Heart left ventricle (tissue), 16 donors: ENCODE data around the gene CDCP2. TPM values are rescaled to one million over a fixed set of nuclear protein-coding genes. Genes with fewer than 3 reads are reported as not detected.

ENCODE experiments used
- ATAC-seq, 4 donors: fragments of 200-7000 bp; cut with Tn5 transposase; one replicate each; pipeline ENCODE4 v1.9.1; 2020 to 2022; ENCODE audit warnings: moderate library complexity in 4 of 4, mild to moderate bottlenecking in 3 of 4, moderate number of reproducible peaks in 1 of 4
- DNase-seq, 5 donors: peaks; one replicate each; pipeline ENCODE4 v3.0.0-alpha.2; 2020
- H3K27ac ChIP-seq, 12 donors: fragments of 200-600 bp; sonication (generic) in 4 of 12; one replicate each; pipeline versions ENCODE4 v1.5.0 to v1.8.0; 2016 to 2022; ENCODE audit warnings: mild to moderate bottlenecking in 2 of 12
- H3K27me3 ChIP-seq, 9 donors: fragments of 200-600 bp; sonication (generic) in 2 of 9; one replicate each; pipeline versions ENCODE4 v1.5.1 to v1.8.0; 2016 to 2022; ENCODE audit warnings: mild to moderate bottlenecking in 3 of 9
- H3K36me3 ChIP-seq, 9 donors: fragments of 200-600 bp; sonication (generic) in 2 of 9; one replicate each; pipeline versions ENCODE4 v1.5.0 to v1.8.0; 2018 to 2022; ENCODE audit warnings: mild to moderate bottlenecking in 2 of 9
- H3K4me1 ChIP-seq, 12 donors: fragments of 200-600 bp; sonication (generic) in 4 of 12; one replicate each; pipeline versions ENCODE4 v1.5.0 to v1.8.0; 2016 to 2022; ENCODE audit warnings: mild to moderate bottlenecking in 3 of 12
- H3K4me3 ChIP-seq, 12 donors: fragments of 200-600 bp; sonication (generic) in 4 of 12; one replicate each; pipeline versions ENCODE4 v1.5.0 to v1.8.0; 2017 to 2022; ENCODE audit warnings: mild to moderate bottlenecking in 9 of 12, moderate library complexity in 4 of 12
- H3K9me3 ChIP-seq, 12 donors: fragments of 200-600 bp; sonication (generic) in 4 of 12; one replicate each; pipeline versions ENCODE4 v1.5.0 to v1.8.0; 2016 to 2022; ENCODE audit warnings: mild to moderate bottlenecking in 1 of 12
- POLR2A ChIP-seq, 2 donors: fragments of 450-650 bp; IDR thresholded peaks; one replicate each; pipeline ENCODE4 v1.6.1; 2017; ENCODE audit warnings: antibody characterized with exemption in 2 of 2, mild to moderate bottlenecking in 2 of 2, moderate library complexity in 2 of 2
- WGBS, 4 donors: extraction: QIAGEN DNeasy Blood & Tissue Kit in 2 of 4; methylation state at CpG; one replicate each; pipeline versions ENCODE4 v1.1.5 to v1.1.7; 2013 to 2018; 5-methylcytosine and 5-hydroxymethylcytosine counted together
- intact Hi-C, 10 donors: fragments of 100-400 bp; cut with DNase I; formaldehyde crosslinking; loops; one replicate each; pipeline versions ENCODE4 v1.11.1 to v1.14.2; 2022
- polyA plus RNA-seq, 2 donors: library from polyadenylated mRNA; stranded (reverse); fragments of 200-250 nt; gene quantifications; one replicate each; pipeline ENCODE4 v1.2.3, GENCODE V29; 2013
- total RNA-seq, 9 donors: library from RNA; depleted of rRNA in 2 of 9; stranded (reverse); fragments of >200 nt in 2 of 9; fragmentation: NEBNext Ultra II Directional in 3 of 9; extraction: Animal tissue kit (Norgen Biotek cat#: 25700) in 3 of 9; gene quantifications; one replicate each; pipeline versions ENCODE4 v1.1.0 to v1.2.4, GENCODE V29; 2016 to 2023
- TF ChIP-seq, protein P1 (sequence below), 12 donors: fragments of 200-600 bp; sonication (generic) in 4 of 12; IDR thresholded peaks; one replicate each; pipeline versions ENCODE4 v1.5.0 to v1.8.0; 2018 to 2022; ENCODE audit warnings: antibody characterized with exemption in 12 of 12, mild to moderate bottlenecking in 5 of 12
- donor health status: ischemic (EF 13 %, LVEDD 7.1; RV severe dilation, severe dysfunction).
- donor health status: healthy with polysubstance abuse.
- donor health status: DM: no; HTN: yes; CAD: no.
- donor health status: DM: no; HTN: no; CAD: no.
- donor health status: ischemic (EF 25% LVEDD 6.9; RV normal size, moderate dysfunction).
- donor health status: ischemic (EF 25% LVEDD 5.7; RV mildly dilated, moderate dysfunction).
- donor health status: healthy.
- donor health status: DM: yes; HTN: yes; CAD: no.
- donor health status: ischemic (EF 35%, LVEDD 5.7; RV mildly dilated, moderate dysfunction).
- donor health status: nonischemic (EF 11% LVEDD 7.7; RV severe dilation, severe dysfunction).
- donor health status: DM: yes; HTN: yes; CAD: no.
- donor health status: PGD.
- donor health status: ischemic (EF 29% LVEDD 5.4; RV normal size, mild dysfunction).
- donor health status: nonischemic (EF 23%, LVEDD 6.1; RV moderate dilation, normal function).

Gene CDCP2
- total and polyA plus RNA-seq, 11 donors = 0.29 TPM; not detected in 10

- intact Hi-C loops = no loop called here
- Histone ChIP-seq H3K4me3 (no peak overlapping the region), H3K27ac (no peak overlapping the region), H3K36me3 (peaks cover 0 to 74% (median 19%) of the 10 kb centered on the region in 9 donors), H3K4me1 (no peaks in the 10 kb centered on the region), H3K27me3 (no peaks in the 10 kb centered on the region), H3K9me3 (no peaks in the 10 kb centered on the region)
- DNase-seq (no peak), ATAC-seq (no peak)
- WGBS, 4 donors = 71 to 94% (median 87%) methylated on average over 1 of the region's 1 CpG
- TF ChIP-seq POLR2A (IDR thresholded peaks at IDR 0.05) = no peak
- TF ChIP-seq, protein P1, sequence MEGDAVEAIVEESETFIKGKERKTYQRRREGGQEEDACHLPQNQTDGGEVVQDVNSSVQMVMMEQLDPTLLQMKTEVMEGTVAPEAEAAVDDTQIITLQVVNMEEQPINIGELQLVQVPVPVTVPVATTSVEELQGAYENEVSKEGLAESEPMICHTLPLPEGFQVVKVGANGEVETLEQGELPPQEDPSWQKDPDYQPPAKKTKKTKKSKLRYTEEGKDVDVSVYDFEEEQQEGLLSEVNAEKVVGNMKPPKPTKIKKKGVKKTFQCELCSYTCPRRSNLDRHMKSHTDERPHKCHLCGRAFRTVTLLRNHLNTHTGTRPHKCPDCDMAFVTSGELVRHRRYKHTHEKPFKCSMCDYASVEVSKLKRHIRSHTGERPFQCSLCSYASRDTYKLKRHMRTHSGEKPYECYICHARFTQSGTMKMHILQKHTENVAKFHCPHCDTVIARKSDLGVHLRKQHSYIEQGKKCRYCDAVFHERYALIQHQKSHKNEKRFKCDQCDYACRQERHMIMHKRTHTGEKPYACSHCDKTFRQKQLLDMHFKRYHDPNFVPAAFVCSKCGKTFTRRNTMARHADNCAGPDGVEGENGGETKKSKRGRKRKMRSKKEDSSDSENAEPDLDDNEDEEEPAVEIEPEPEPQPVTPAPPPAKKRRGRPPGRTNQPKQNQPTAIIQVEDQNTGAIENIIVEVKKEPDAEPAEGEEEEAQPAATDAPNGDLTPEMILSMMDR (IDR thresholded peaks at IDR 0.05) = no peak
These were observed 35.5 kb upstream of the CDCP2 start for GRCh38 chr1:54188291-54188690.

DNA sequence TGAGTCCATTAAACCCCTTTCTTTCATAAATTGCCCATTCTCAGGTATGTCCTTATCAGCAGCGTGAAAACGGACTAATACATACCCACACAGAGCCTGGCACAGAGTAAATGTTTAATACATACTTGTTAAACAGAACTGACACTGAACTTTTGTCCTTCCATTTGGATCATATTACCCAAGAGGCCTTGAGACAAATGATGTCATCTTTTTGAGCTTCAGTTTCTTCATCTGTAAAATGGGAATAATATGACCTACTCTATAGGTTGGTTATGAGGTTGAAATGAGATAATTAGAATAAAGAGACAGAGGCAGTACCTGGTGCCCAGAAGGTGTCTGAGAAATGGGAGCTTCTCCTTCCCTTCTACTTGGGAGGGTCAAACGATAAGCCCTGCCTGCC, 33.3 kb upstream of the CDCP2 start:
- Histone ChIP-seq H3K36me3 (peaks cover 0 to 56% (median 18%) of the 10 kb centered on the region in 9 donors), H3K9me3 (no peaks in the 10 kb centered on the region), H3K27me3 (no peaks in the 10 kb centered on the region), H3K27ac (no peak overlapping the region), H3K4me3 (no peak overlapping the region), H3K4me1 (no peaks in the 10 kb centered on the region)
- ATAC-seq (no peak), DNase-seq (no peak)
- intact Hi-C loops = no loop called here
- TF ChIP-seq POLR2A (IDR thresholded peaks at IDR 0.05) = no peak
- TF ChIP-seq, protein P1 (IDR thresholded peaks at IDR 0.05) = no peak
- 96 to 100% (median 97%) methylated on average over 3 of the region's 3 CpGs for WGBS, 4 donors

- H3K27me3 ChIP-seq = no peaks in the 10 kb centered on the region
- no peak overlapping the region for H3K27ac ChIP-seq
- no peak overlapping the region for H3K4me3 ChIP-seq
- H3K36me3 ChIP-seq = peaks cover 0 to 26% (median 5%) of the 10 kb centered on the region in 9 donors
- H3K4me1 ChIP-seq = no peaks in the 10 kb centered on the region
- intact Hi-C loops = no loop called here
- DNase-seq (no peak), ATAC-seq (no peak)
- no peaks in the 10 kb centered on the region for H3K9me3 ChIP-seq
- WGBS, 4 donors = 93 to 95% (median 94%) methylated on average over 5 of the region's 5 CpGs
- TF ChIP-seq, protein P1 (IDR thresholded peaks at IDR 0.05) = no peak
- TF ChIP-seq POLR2A (IDR thresholded peaks at IDR 0.05) = no peak
These were observed 28.0 kb upstream of the CDCP2 start for GRCh38 chr1:54180701-54181360.

- intact Hi-C loops = no loop called here
- TF ChIP-seq POLR2A (IDR thresholded peaks at IDR 0.05) = no peak
- TF ChIP-seq, protein P1 (IDR thresholded peaks at IDR 0.05) = no peak
- Histone ChIP-seq H3K27me3 (no peaks in the 10 kb centered on the region), H3K4me3 (no peak overlapping the region), H3K4me1 (no peaks in the 10 kb centered on the region), H3K36me3 (peaks cover 0 to 29% (median 0%) of the 10 kb centered on the region in 9 donors), H3K27ac (no peak overlapping the region), H3K9me3 (no peaks in the 10 kb centered on the region)
- 74 to 87% (median 84%) methylated on average over 5 to 9 of the region's 9 CpGs for WGBS, 4 donors
- no peak for DNase-seq
- ATAC-seq = no peak
These were observed 25.7 kb upstream of the CDCP2 start for GRCh38 chr1:54178296-54179070.
